Naive thymus-derived CD4-positive, alpha-beta T cell (primary cell): ENCODE data around the gene TRERF1. TPM values are rescaled to one million over a fixed set of nuclear protein-coding genes. Genes with fewer than 3 reads are reported as not detected.
A peak's percentile ranks its signal among the peaks of the same experiment; 100 is the strongest.

ENCODE experiments used
- ATAC-seq: fragments of 150-1000 bp; cut with Tn5 transposase; 2 replicates; pipeline ENCODE4 v1.10.0; 2021; ENCODE audit warnings: mild to moderate bottlenecking, moderate library complexity
- CTCF ChIA-PET: fragments of 350-600 bp; sonication (Branson Sonifier 250); formaldehyde crosslinking; loops from one replicate; lab custom pipeline; 2021; ENCODE audit warnings: antibody characterized with exemption; lab: Charles Lee
- POLR2A ChIA-PET: fragments of 350-600 bp; sonication (Branson Sonifier 250); formaldehyde crosslinking; loops from one replicate; lab custom pipeline; 2021; ENCODE audit warnings: antibody characterized with exemption, inconsistent platforms; lab: Charles Lee
- DNase-seq, 9 donors: peaks; one replicate each; pipeline versions ENCODE4 v3.0.0 to v3.0.0-alpha.2; 2020 to 2022; ENCODE audit warnings: mixed read lengths in 1 of 9
- H3K27ac ChIP-seq: one replicate; pipeline ENCODE4 v1.7.0; 2013; ENCODE audit warnings: mild to moderate bottlenecking, low read depth, low read length, moderate library complexity
- H3K27me3 ChIP-seq, 2 donors: one replicate each; pipeline ENCODE4 v1.7.0; 2013; ENCODE audit warnings: low read length in 2 of 2, mild to moderate bottlenecking in 2 of 2, moderate library complexity in 2 of 2; ENCODE audit not compliant: control insufficient read depth in 2 of 2, insufficient read depth in 2 of 2
- H3K36me3 ChIP-seq, 3 experiments: 1 replicate in 2 of 3; 2 replicates in 1 of 3; pipeline ENCODE4 v1.7.0; 2013; ENCODE audit warnings: low read length in 3 of 3, mild to moderate bottlenecking in 3 of 3, moderate library complexity in 1 of 3; ENCODE audit not compliant: insufficient read depth in 3 of 3, control insufficient read depth in 2 of 3
- H3K4me1 ChIP-seq, 2 donors: one replicate each; pipeline ENCODE4 v1.7.0; 2013; ENCODE audit warnings: low read length in 2 of 2, mild to moderate bottlenecking in 2 of 2, moderate library complexity in 1 of 2; ENCODE audit not compliant: control insufficient read depth in 2 of 2, insufficient read depth in 2 of 2
- H3K4me3 ChIP-seq: 2 replicates; pipeline ENCODE4 v1.7.0; 2013; ENCODE audit warnings: mild to moderate bottlenecking, low read length
- H3K9me3 ChIP-seq, 3 experiments: 1 replicate in 2 of 3; 2 replicates in 1 of 3; pipeline ENCODE4 v1.7.0; 2013; ENCODE audit warnings: low read length in 3 of 3; ENCODE audit not compliant: control insufficient read depth in 2 of 3
- H3K27ac Mint-ChIP-seq, 9 donors: one replicate each; pipeline ENCODE4 v1.8.0; 2020 to 2022; ENCODE audit warnings: mixed read lengths in 9 of 9, mild to moderate bottlenecking in 8 of 9, moderate library complexity in 5 of 9, inconsistent platforms in 2 of 9
- H3K27me3 Mint-ChIP-seq, 5 donors: one replicate each; pipeline ENCODE4 v1.8.0; 2021 to 2022; ENCODE audit warnings: mixed read lengths in 5 of 5, mild to moderate bottlenecking in 1 of 5
- H3K36me3 Mint-ChIP-seq, 5 donors: one replicate each; pipeline ENCODE4 v1.8.0; 2020 to 2022; ENCODE audit warnings: mixed read lengths in 5 of 5, mild to moderate bottlenecking in 3 of 5, inconsistent platforms in 1 of 5
- H3K4me1 Mint-ChIP-seq, 7 donors: one replicate each; pipeline ENCODE4 v1.8.0; 2020 to 2022; ENCODE audit warnings: mixed read lengths in 7 of 7, mild to moderate bottlenecking in 3 of 7, inconsistent platforms in 1 of 7
- H3K4me3 Mint-ChIP-seq, 10 donors: one replicate each; pipeline ENCODE4 v1.8.0; 2020 to 2022; ENCODE audit warnings: mild to moderate bottlenecking in 10 of 10, mixed read lengths in 10 of 10, moderate library complexity in 6 of 10, inconsistent platforms in 2 of 10
- H3K9me3 Mint-ChIP-seq, 11 donors: one replicate each; pipeline ENCODE4 v1.8.0; 2020 to 2022; ENCODE audit warnings: mixed read lengths in 11 of 11, mild to moderate bottlenecking in 4 of 11, inconsistent platforms in 1 of 11, moderate library complexity in 1 of 11
- intact Hi-C, 2 donors: fragments of 100-400 bp; cut with micrococcal nuclease; formaldehyde crosslinking; loops; one replicate each; pipeline ENCODE4 v1.15.1; 2023
- polyA plus RNA-seq, 2 donors: library from polyadenylated mRNA; unstranded; fragments of 300-500 nt; fragmentation: Illumina TruSeq; gene quantifications; one replicate each; pipeline ENCODE4 v1.2.3, GENCODE V29; 2021
- total RNA-seq, 6 experiments: library from RNA in 5 of 6; stranded (reverse) in 5 of 6; gene quantifications; 1 replicate in 5 of 6; 2 replicates in 1 of 6; pipeline ENCODE4 v1.2.3 and lab custom pipeline; 2021 to 2026

Gene TRERF1
- total and polyA plus RNA-seq, 7 experiments from 2014 or later, result 4.8 to 32.4 (median 21.0) TPM

- POLR2A ChIA-PET, result interaction anchor here (0.7 to 9.8 kb wide), 2 partner anchors 10 to 34 kb away, joined by 3 to 75 read pairs; no protein-coding TSS in a partner anchor
Observed at GRCh38 chr6:42400886-42401612, 50.7 kb downstream of the TRERF1 start.

GRCh38 chr6:42400061-42400760, 51.5 kb downstream of the TRERF1 start:
- Mint-ChIP-seq H3K4me1 (peaks cover 54 to 99% (median 97%) of the 10 kb centered on the region in 7 donors), H3K4me3 (no peak overlapping the region), H3K36me3 (peaks cover 0 to 21% (median 10%) of the 10 kb centered on the region in 5 donors), H3K27me3 (no peaks in the 10 kb centered on the region), H3K9me3 (no peaks in the 10 kb centered on the region), H3K27ac (peak overlapping the region in 4 of 9 donors; percentile 43 to 89 (median 52))
- DNase-seq (no peak), ATAC-seq (no peak)
- intact Hi-C loops, result loop anchor here in 1 of 2 donors (5.0 kb wide), 1 partner anchor 33 kb away; no protein-coding TSS in a partner anchor
- POLR2A ChIA-PET, result interaction anchor here (9.8 kb wide), 1 partner anchor 9 kb away, joined by 75 read pairs; no protein-coding TSS in a partner anchor
- no peaks in the 10 kb centered on the region for H3K9me3 ChIP-seq
- no peak overlapping the region for H3K4me3 ChIP-seq
- H3K27ac ChIP-seq, result no peak overlapping the region
- H3K4me1 ChIP-seq, result peaks cover 32 to 50% of the 10 kb centered on the region in 2 donors
- no peaks in the 10 kb centered on the region for H3K27me3 ChIP-seq
- H3K36me3 ChIP-seq, result no peaks in the 10 kb centered on the region
- CTCF ChIA-PET, result no interaction called here

More at GRCh38 chr6:42400886-42401612, 50.7 kb downstream of the TRERF1 start:
- H3K4me3 Mint-ChIP-seq, result no peak overlapping the region
- no peaks in the 10 kb centered on the region for H3K27me3 ChIP-seq
- peaks cover 52 to 98% (median 91%) of the 10 kb centered on the region in 7 donors for H3K4me1 Mint-ChIP-seq
- peak overlapping the region in 5 of 9 donors; percentile 10 to 89 (median 46) for H3K27ac Mint-ChIP-seq
- no peak for ATAC-seq
- no peak overlapping the region for H3K27ac ChIP-seq
- DNase-seq, result no peak
- H3K9me3 ChIP-seq, result no peaks in the 10 kb centered on the region
- H3K36me3 Mint-ChIP-seq, result peaks cover 0 to 21% (median 10%) of the 10 kb centered on the region in 5 donors
- peaks cover 29 to 44% of the 10 kb centered on the region in 2 donors for H3K4me1 ChIP-seq
- intact Hi-C loops, result loop anchor here in 1 of 2 donors (5.0 kb wide), 1 partner anchor 34 kb away; no protein-coding TSS in a partner anchor
- H3K4me3 ChIP-seq, result no peak overlapping the region
- CTCF ChIA-PET, result no interaction called here
- H3K9me3 Mint-ChIP-seq, result no peaks in the 10 kb centered on the region
- H3K36me3 ChIP-seq, result no peaks in the 10 kb centered on the region
- H3K27me3 Mint-ChIP-seq, result no peaks in the 10 kb centered on the region

GRCh38 chr6:42396720-42397119, 55.0 kb downstream of the TRERF1 start:
- H3K4me3 ChIP-seq, result no peak overlapping the region
- no peak for DNase-seq
- H3K36me3 ChIP-seq, result no peaks in the 10 kb centered on the region
- H3K27ac ChIP-seq, result no peak overlapping the region
- Mint-ChIP-seq H3K9me3 (peaks cover 0 to 2% (median 0%) of the 10 kb centered on the region in 11 donors), H3K27ac (peak overlapping the region in 8 of 9 donors; percentile 20 to 100 (median 66)), H3K36me3 (peaks cover 0 to 17% (median 12%) of the 10 kb centered on the region in 5 donors), H3K27me3 (no peaks in the 10 kb centered on the region), H3K4me3 (peak overlapping the region in 2 of 10 donors; percentile 3 to 48), H3K4me1 (peaks cover 52 to 100% (median 97%) of the 10 kb centered on the region in 7 donors)
- peaks cover 40 to 41% of the 10 kb centered on the region in 2 donors for H3K4me1 ChIP-seq
- H3K27me3 ChIP-seq, result no peaks in the 10 kb centered on the region
- no peaks in the 10 kb centered on the region for H3K9me3 ChIP-seq
- CTCF ChIA-PET, result no interaction called here
- POLR2A ChIA-PET, result interaction anchor here (1.4 kb wide), 1 partner anchor 8 kb away, joined by 3 read pairs; no protein-coding TSS in a partner anchor
- intact Hi-C loops, result no loop called here
- no peak for ATAC-seq

- Mint-ChIP-seq H3K9me3 (peaks cover 0 to 2% (median 0%) of the 10 kb centered on the region in 11 donors), H3K36me3 (peaks cover 0 to 15% (median 13%) of the 10 kb centered on the region in 5 donors), H3K4me1 (peaks cover 62 to 100% (median 98%) of the 10 kb centered on the region in 7 donors), H3K4me3 (peak overlapping the region in 7 of 10 donors; percentile 23 to 72 (median 45)), H3K27ac (peak overlapping the region; percentile 58 to 100 (median 98)), H3K27me3 (no peaks in the 10 kb centered on the region)
- intact Hi-C loops, result loop anchor here in 1 of 2 donors (5.0 kb wide), 1 partner anchor 38 kb away; no protein-coding TSS in a partner anchor
- no peaks in the 10 kb centered on the region for H3K36me3 ChIP-seq
- POLR2A ChIA-PET, result interaction anchor here (0.8 to 1.0 kb wide), 3 partner anchors 16 to 33 kb away, joined by 3 to 4 read pairs (median 3); no protein-coding TSS in a partner anchor
- H3K27me3 ChIP-seq, result no peaks in the 10 kb centered on the region
- H3K4me3 ChIP-seq, result no peak overlapping the region
- no peaks in the 10 kb centered on the region for H3K9me3 ChIP-seq
- no peak overlapping the region for H3K27ac ChIP-seq
- H3K4me1 ChIP-seq, result peaks cover 47 to 55% of the 10 kb centered on the region in 2 donors
- DNase-seq, result no peak
- ATAC-seq, result peak; percentile 41
- CTCF ChIA-PET, result interaction anchor here (0.9 kb wide), 1 partner anchor 9 kb away, joined by 3 read pairs; no protein-coding TSS in a partner anchor
Observed at GRCh38 chr6:42394881-42395620, 56.7 kb downstream of the TRERF1 start.

- H3K4me1 ChIP-seq, result peaks cover 56 to 60% of the 10 kb centered on the region in 2 donors
- peak overlapping the region in 9 of 10 donors; percentile 13 to 76 (median 62) for H3K4me3 Mint-ChIP-seq
- DNase-seq (no peak), ATAC-seq (no peak)
- peaks cover 0 to 13% (median 10%) of the 10 kb centered on the region in 5 donors for H3K36me3 Mint-ChIP-seq
- H3K27ac Mint-ChIP-seq, result peak overlapping the region in 8 of 9 donors; percentile 98 to 100 (median 99)
- ChIA-PET POLR2A (interaction anchor here (1.0 to 9.0 kb wide), 2 partner anchors 17 to 56 kb away, joined by 3 to 211 read pairs; partner anchors contain the start of gene TRERF1), CTCF (no interaction called here)
- H3K27me3 ChIP-seq, result no peaks in the 10 kb centered on the region
- H3K9me3 Mint-ChIP-seq, result peaks cover 0 to 2% (median 0%) of the 10 kb centered on the region in 11 donors
- no peaks in the 10 kb centered on the region for H3K36me3 ChIP-seq
- peak overlapping the region; percentile 42 for H3K27ac ChIP-seq
- no peak overlapping the region for H3K4me3 ChIP-seq
- H3K4me1 Mint-ChIP-seq, result peaks cover 67 to 100% (median 98%) of the 10 kb centered on the region in 7 donors
- no peaks in the 10 kb centered on the region for H3K27me3 Mint-ChIP-seq
- H3K9me3 ChIP-seq, result no peaks in the 10 kb centered on the region
- intact Hi-C loops, result loop anchor here in 1 of 2 donors (5.0 kb wide), 1 partner anchor 37 kb away; no protein-coding TSS in a partner anchor
Observed at GRCh38 chr6:42394151-42394550, 57.6 kb downstream of the TRERF1 start.
